Kidney capillary endothelial cell (primary cell): ENCODE measurements around the gene CDKAL1.

Experiments used
- DNase-seq: peaks from one replicate; pipeline ENCODE4 v3.0.0-alpha.2; 2018; ENCODE audit warnings: low spot score

CDKAL1 gene

GRCh38 chr6:21104288-21104687, 570.0 kb downstream of the CDKAL1 start:
- no peak for DNase-seq

- DNase-seq, result no peak
Observed at GRCh38 chr6:21107796-21108195, 573.5 kb downstream of the CDKAL1 start.

GRCh38 chr6:21109391-21110178, 575.3 kb downstream of the CDKAL1 start:
- DNase-seq, result peak; percentile 77

- no peak for DNase-seq
Observed at GRCh38 chr6:21110684-21111083, 576.4 kb downstream of the CDKAL1 start.

GRCh38 chr6:21111093-21111725, 577.0 kb downstream of the CDKAL1 start:
- no peak for DNase-seq

- DNase-seq, result no peak
Observed at GRCh38 chr6:21115111-21115510, 580.9 kb downstream of the CDKAL1 start.

- DNase-seq, result no peak
Observed at GRCh38 chr6:21116736-21117135, 582.5 kb downstream of the CDKAL1 start.

GRCh38 chr6:21118216-21118780, 584.0 kb downstream of the CDKAL1 start:
- no peak for DNase-seq

GRCh38 chr6:21121636-21122136, 587.4 kb downstream of the CDKAL1 start:
- no peak for DNase-seq

- no peak for DNase-seq
Observed at GRCh38 chr6:21123507-21124436, 589.5 kb downstream of the CDKAL1 start.

- DNase-seq, result no peak
Observed at GRCh38 chr6:21128601-21129000, 594.3 kb downstream of the CDKAL1 start.

- no peak for DNase-seq
Observed at GRCh38 chr6:21131406-21131805, 597.1 kb downstream of the CDKAL1 start.

- DNase-seq, result no peak
Observed at GRCh38 chr6:21132446-21132845, 598.2 kb downstream of the CDKAL1 start.

- DNase-seq, result peak; percentile 14
Observed at GRCh38 chr6:21132856-21133838, 598.9 kb downstream of the CDKAL1 start.

GRCh38 chr6:21133901-21134300, 599.6 kb downstream of the CDKAL1 start:
- DNase-seq, result no peak

GRCh38 chr6:21134356-21134755, 600.1 kb downstream of the CDKAL1 start:
- no peak for DNase-seq

GRCh38 chr6:21135484-21136013, 601.3 kb downstream of the CDKAL1 start:
- DNase-seq, result no peak

GRCh38 chr6:21137700-21138335, 603.6 kb downstream of the CDKAL1 start:
- DNase-seq, result no peak

- DNase-seq, result no peak
Observed at GRCh38 chr6:21138336-21139069, 604.2 kb downstream of the CDKAL1 start.
